Measurements from ENCODE around the gene SEMA4F.

SEMA4F gene

GRCh38 chr2:74706741-74707140, 52.7 kb downstream of the SEMA4F start:
- H3K27ac ChIP-seq (ENCODE audit: low read depth, low read length, severe bottlenecking): no peak overlapping the region
- no peaks in the 10 kb centered on the region for H3K4me1 ChIP-seq (ENCODE audit: control insufficient read depth, insufficient read depth, low read length, poor library complexity, severe bottlenecking)
- no peaks in the 10 kb centered on the region for H3K36me3 ChIP-seq (ENCODE audit: control insufficient read depth, insufficient read depth, low read length)
- H3K9me3 ChIP-seq (ENCODE audit: control insufficient read depth, low read length): no peaks in the 10 kb centered on the region
- no peak overlapping the region for H3K4me3 ChIP-seq (ENCODE audit: extremely low read depth, insufficient read depth, low read length, poor library complexity, severe bottlenecking)

DNA sequence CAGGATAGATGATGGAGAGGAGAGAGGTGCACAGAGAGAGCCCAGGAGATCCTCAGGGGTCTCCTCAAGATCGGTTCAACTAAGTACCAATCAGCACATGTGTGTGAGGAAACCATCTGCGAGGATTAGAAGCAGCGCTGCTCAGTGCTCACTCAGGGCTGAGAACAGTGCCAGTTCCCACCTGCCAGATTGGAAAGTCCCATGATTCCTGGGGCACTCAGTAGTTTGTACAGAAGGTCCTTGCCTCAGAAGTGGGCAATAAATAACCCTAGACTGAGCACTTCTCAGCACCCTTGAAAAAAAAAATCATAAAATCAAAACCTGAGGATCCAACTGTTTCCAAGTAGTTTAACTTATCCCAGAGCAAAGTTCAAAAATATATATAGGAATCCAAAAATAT, 53.8 kb downstream of the SEMA4F start:
- WGBS, 2 experiments (ENCODE audit: insufficient coverage in 2 of 2): 88 to 94% methylated on average over 3 of the region's 3 CpGs
- Histone ChIP-seq H3K9me3 (ENCODE audit: control insufficient read depth, low read length) (no peaks in the 10 kb centered on the region), H3K27ac (ENCODE audit: low read depth, low read length, severe bottlenecking) (no peak overlapping the region), H3K4me1 (ENCODE audit: control insufficient read depth, insufficient read depth, low read length, poor library complexity, severe bottlenecking) (no peaks in the 10 kb centered on the region), H3K4me3 (ENCODE audit: extremely low read depth, insufficient read depth, low read length, poor library complexity, severe bottlenecking) (no peak overlapping the region), H3K36me3 (ENCODE audit: control insufficient read depth, insufficient read depth, low read length) (no peaks in the 10 kb centered on the region)

DNA sequence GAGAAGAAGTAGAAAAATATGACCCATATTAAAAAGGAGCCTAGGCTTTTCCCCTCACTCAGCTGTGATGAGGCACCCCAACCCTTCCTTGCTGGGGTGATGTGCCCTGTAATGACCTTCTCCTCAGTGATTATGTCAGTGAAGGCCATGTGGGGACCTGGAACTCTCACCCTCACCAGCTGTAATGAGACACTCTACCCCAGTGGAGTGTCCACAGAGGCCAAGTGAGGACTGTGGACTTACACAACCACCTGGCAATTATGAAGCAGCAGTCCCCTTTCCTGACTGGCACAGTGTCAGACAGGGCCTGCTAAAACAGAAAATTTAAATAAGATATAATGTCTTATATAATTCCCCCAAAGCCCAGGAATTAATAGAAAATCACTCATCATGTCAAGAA, 54.2 kb downstream of the SEMA4F start:
- no peaks in the 10 kb centered on the region for H3K4me1 ChIP-seq (ENCODE audit: control insufficient read depth, insufficient read depth, low read length, poor library complexity, severe bottlenecking)

DNA sequence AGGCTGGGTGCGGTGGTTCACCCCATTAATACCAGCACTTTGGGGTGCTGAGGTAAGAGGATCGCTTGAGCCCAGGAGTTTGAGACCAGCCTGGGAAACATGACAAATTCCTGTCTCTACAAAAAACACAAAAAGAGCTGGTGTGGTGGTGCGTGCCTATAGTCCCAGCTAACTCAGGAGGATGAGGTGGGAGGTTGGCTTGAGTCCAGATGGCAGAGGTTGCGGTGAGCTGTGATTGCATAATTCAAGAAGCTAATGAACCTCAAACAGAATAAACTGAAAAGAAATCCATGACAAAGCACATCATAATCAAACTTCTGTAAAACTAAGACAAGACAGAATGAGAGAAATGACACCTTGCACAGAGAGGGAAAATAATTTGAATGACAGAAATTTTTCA, 54.8 kb downstream of the SEMA4F start:
- 93 to 100% methylated on average over 1 to 3 of the region's 4 CpGs for WGBS, 2 experiments (ENCODE audit: insufficient coverage in 2 of 2)

More for the DNA sequence above, 54.2 kb downstream of the SEMA4F start:
- H3K27ac ChIP-seq (ENCODE audit: low read depth, low read length, severe bottlenecking): no peak overlapping the region
- H3K9me3 ChIP-seq (ENCODE audit: control insufficient read depth, low read length): no peaks in the 10 kb centered on the region
- no peaks in the 10 kb centered on the region for H3K36me3 ChIP-seq (ENCODE audit: control insufficient read depth, insufficient read depth, low read length)
- H3K4me3 ChIP-seq (ENCODE audit: extremely low read depth, insufficient read depth, low read length, poor library complexity, severe bottlenecking): no peak overlapping the region

GRCh38 chr2:74712223-74713053, 58.4 kb downstream of the SEMA4F start:
- Histone ChIP-seq H3K9me3 (ENCODE audit: control insufficient read depth, low read length) (no peaks in the 10 kb centered on the region), H3K4me3 (ENCODE audit: extremely low read depth, insufficient read depth, low read length, poor library complexity, severe bottlenecking) (no peak overlapping the region), H3K4me1 (ENCODE audit: control insufficient read depth, insufficient read depth, low read length, poor library complexity, severe bottlenecking) (no peaks in the 10 kb centered on the region), H3K27ac (ENCODE audit: low read depth, low read length, severe bottlenecking) (no peak overlapping the region), H3K36me3 (ENCODE audit: control insufficient read depth, insufficient read depth, low read length) (no peaks in the 10 kb centered on the region)
- 88 to 91% methylated on average over 8 to 9 of the region's 9 CpGs for WGBS, 2 experiments (ENCODE audit: insufficient coverage in 2 of 2)

More for the DNA sequence above, 54.8 kb downstream of the SEMA4F start:
- Histone ChIP-seq H3K27ac (ENCODE audit: low read depth, low read length, severe bottlenecking) (no peak overlapping the region), H3K4me3 (ENCODE audit: extremely low read depth, insufficient read depth, low read length, poor library complexity, severe bottlenecking) (no peak overlapping the region), H3K36me3 (ENCODE audit: control insufficient read depth, insufficient read depth, low read length) (no peaks in the 10 kb centered on the region), H3K9me3 (ENCODE audit: control insufficient read depth, low read length) (no peaks in the 10 kb centered on the region), H3K4me1 (ENCODE audit: control insufficient read depth, insufficient read depth, low read length, poor library complexity, severe bottlenecking) (no peaks in the 10 kb centered on the region)

DNA sequence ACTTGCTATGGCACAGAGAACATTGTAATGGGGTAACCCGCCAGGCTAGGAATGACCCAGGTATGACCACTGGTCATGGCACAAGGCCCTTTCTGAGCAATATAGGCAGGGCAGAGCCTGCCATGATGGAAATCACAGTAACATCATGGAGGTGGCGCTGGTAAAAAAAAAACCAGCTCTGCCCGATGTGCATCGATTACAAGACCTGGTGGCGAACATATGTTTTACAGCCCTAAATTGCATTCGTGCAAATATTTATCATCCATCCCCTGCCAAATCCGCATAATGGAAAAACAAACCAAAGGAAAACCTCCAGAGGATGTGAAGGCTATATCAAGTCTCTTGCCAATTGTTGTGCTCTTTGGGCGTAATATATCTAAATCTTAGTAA, 60.6 kb downstream of the SEMA4F start:
- Histone ChIP-seq H3K4me3 (ENCODE audit: extremely low read depth, insufficient read depth, low read length, poor library complexity, severe bottlenecking) (peak overlapping the region; percentile 41), H3K9me3 (ENCODE audit: control insufficient read depth, low read length) (no peaks in the 10 kb centered on the region), H3K36me3 (ENCODE audit: control insufficient read depth, insufficient read depth, low read length) (no peaks in the 10 kb centered on the region), H3K27ac (ENCODE audit: low read depth, low read length, severe bottlenecking) (no peak overlapping the region), H3K4me1 (ENCODE audit: control insufficient read depth, insufficient read depth, low read length, poor library complexity, severe bottlenecking) (no peaks in the 10 kb centered on the region)
- WGBS, 2 experiments (ENCODE audit: insufficient coverage in 2 of 2): 75 to 86% methylated on average over 6 to 8 of the region's 8 CpGs

- Histone ChIP-seq H3K4me3 (ENCODE audit: extremely low read depth, insufficient read depth, low read length, poor library complexity, severe bottlenecking) (peak overlapping the region; percentile 41), H3K27ac (ENCODE audit: low read depth, low read length, severe bottlenecking) (no peak overlapping the region), H3K9me3 (ENCODE audit: control insufficient read depth, low read length) (no peaks in the 10 kb centered on the region), H3K36me3 (ENCODE audit: control insufficient read depth, insufficient read depth, low read length) (no peaks in the 10 kb centered on the region), H3K4me1 (ENCODE audit: control insufficient read depth, insufficient read depth, low read length, poor library complexity, severe bottlenecking) (no peaks in the 10 kb centered on the region)
- 2 to 3% methylated on average over 44 to 46 of the region's 56 CpGs for WGBS, 2 experiments (ENCODE audit: insufficient coverage in 2 of 2)
Measured at GRCh38 chr2:74715081-74715791, 61.2 kb downstream of the SEMA4F start.

DNA sequence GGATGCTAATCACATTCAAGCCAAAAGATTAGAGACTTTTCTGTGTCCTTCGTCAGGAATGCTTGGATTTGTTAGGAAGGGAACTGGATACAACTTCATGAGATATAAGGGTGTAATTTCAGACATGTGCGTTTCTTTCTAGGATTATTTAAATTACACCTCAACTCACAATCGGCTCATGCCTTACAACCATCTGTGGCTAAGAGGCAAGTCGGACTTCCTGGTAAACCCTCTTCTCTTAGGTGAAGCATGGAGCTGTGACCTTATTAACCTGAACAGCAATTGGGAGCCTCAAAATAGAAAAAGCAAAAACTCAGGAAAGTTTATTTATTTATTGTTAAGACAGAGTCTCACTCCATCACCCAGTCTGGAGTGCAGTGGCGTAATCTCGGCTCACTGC, 61.8 kb downstream of the SEMA4F start:
- H3K9me3 ChIP-seq (ENCODE audit: control insufficient read depth, low read length): no peaks in the 10 kb centered on the region
- H3K27ac ChIP-seq (ENCODE audit: low read depth, low read length, severe bottlenecking): no peak overlapping the region
- 80% methylated on average over 1 of the region's 6 CpGs for WGBS, 2 experiments (ENCODE audit: insufficient coverage in 2 of 2)
- no peaks in the 10 kb centered on the region for H3K4me1 ChIP-seq (ENCODE audit: control insufficient read depth, insufficient read depth, low read length, poor library complexity, severe bottlenecking)
- H3K36me3 ChIP-seq (ENCODE audit: control insufficient read depth, insufficient read depth, low read length): no peaks in the 10 kb centered on the region
- H3K4me3 ChIP-seq (ENCODE audit: extremely low read depth, insufficient read depth, low read length, poor library complexity, severe bottlenecking): peak overlapping the region; percentile 41

DNA sequence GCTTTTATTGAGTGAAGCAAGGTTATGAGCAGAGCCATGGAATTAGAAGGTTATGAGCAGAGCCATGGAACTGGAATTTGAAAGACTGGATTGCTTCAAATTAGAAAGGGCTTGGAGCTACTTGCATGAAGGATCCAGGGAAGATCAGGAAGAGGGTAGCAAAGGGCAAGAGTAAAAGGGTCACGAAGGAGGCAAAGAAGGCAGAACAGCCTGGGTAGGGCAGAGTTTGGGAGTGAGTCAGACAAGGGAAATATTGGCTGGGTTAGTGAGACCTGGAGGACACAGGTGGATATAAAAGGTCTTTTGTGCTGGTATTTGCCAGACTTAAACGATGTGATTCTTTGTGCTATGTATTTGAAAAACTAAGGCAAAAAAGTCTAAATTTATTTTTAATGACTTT, 65.0 kb downstream of the SEMA4F start:
- Histone ChIP-seq H3K4me1 (ENCODE audit: control insufficient read depth, insufficient read depth, low read length, poor library complexity, severe bottlenecking) (no peaks in the 10 kb centered on the region), H3K27ac (ENCODE audit: low read depth, low read length, severe bottlenecking) (no peak overlapping the region), H3K4me3 (ENCODE audit: extremely low read depth, insufficient read depth, low read length, poor library complexity, severe bottlenecking) (no peak overlapping the region), H3K36me3 (ENCODE audit: control insufficient read depth, insufficient read depth, low read length) (no peaks in the 10 kb centered on the region), H3K9me3 (ENCODE audit: control insufficient read depth, low read length) (no peaks in the 10 kb centered on the region)
- WGBS, 2 experiments (ENCODE audit: insufficient coverage in 2 of 2): 79 to 96% methylated on average over 1 to 2 of the region's 2 CpGs

GRCh38 chr2:74721316-74721715, 67.3 kb downstream of the SEMA4F start:
- no peaks in the 10 kb centered on the region for H3K4me1 ChIP-seq (ENCODE audit: control insufficient read depth, insufficient read depth, low read length, poor library complexity, severe bottlenecking)
- H3K4me3 ChIP-seq (ENCODE audit: extremely low read depth, insufficient read depth, low read length, poor library complexity, severe bottlenecking): no peak overlapping the region
- H3K36me3 ChIP-seq (ENCODE audit: control insufficient read depth, insufficient read depth, low read length): no peaks in the 10 kb centered on the region
- no peaks in the 10 kb centered on the region for H3K9me3 ChIP-seq (ENCODE audit: control insufficient read depth, low read length)
- H3K27ac ChIP-seq (ENCODE audit: low read depth, low read length, severe bottlenecking): no peak overlapping the region

DNA sequence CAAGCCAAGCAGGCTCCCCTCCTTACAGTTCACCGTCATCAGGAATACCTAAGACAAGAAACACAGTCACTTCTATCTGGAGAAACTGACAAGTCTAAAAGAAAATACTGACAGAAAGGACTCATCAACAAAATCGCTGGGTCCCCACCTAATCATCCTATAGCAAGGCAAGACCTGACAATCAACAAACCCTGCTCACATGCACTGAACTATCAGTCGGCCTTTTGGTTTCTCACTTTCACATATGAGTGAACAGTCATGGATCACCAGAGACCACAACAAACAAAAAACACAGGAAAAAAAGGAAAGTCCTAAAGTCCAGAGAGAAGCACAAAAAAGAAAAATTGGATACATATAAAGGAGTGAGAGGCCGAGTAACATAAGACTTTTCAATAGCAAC, 70.4 kb downstream of the SEMA4F start:
- Histone ChIP-seq H3K9me3 (ENCODE audit: control insufficient read depth, low read length) (no peaks in the 10 kb centered on the region), H3K4me3 (ENCODE audit: extremely low read depth, insufficient read depth, low read length, poor library complexity, severe bottlenecking) (no peak overlapping the region), H3K27ac (ENCODE audit: low read depth, low read length, severe bottlenecking) (no peak overlapping the region), H3K36me3 (ENCODE audit: control insufficient read depth, insufficient read depth, low read length) (no peaks in the 10 kb centered on the region), H3K4me1 (ENCODE audit: control insufficient read depth, insufficient read depth, low read length, poor library complexity, severe bottlenecking) (no peaks in the 10 kb centered on the region)
- WGBS, 2 experiments (ENCODE audit: insufficient coverage in 2 of 2): 88% methylated on average over 2 of the region's 4 CpGs; no CpG with 5 or more reads in 1 of the 2 experiments
